Activated CD8-positive, alpha-beta memory T cell treated with anti-CD3 and anti-CD28 coated beads for 1 hour (primary cell): ENCODE measurements around the gene SUPT3H.

ENCODE experiments used
- DNase-seq, 2 donors: peaks; one replicate each; pipeline ENCODE4 v3.0.0-alpha.2; 2020; ENCODE audit warnings: low read depth in 1 of 2; ENCODE audit errors: extremely low read depth in 1 of 2

SUPT3H gene

DNA sequence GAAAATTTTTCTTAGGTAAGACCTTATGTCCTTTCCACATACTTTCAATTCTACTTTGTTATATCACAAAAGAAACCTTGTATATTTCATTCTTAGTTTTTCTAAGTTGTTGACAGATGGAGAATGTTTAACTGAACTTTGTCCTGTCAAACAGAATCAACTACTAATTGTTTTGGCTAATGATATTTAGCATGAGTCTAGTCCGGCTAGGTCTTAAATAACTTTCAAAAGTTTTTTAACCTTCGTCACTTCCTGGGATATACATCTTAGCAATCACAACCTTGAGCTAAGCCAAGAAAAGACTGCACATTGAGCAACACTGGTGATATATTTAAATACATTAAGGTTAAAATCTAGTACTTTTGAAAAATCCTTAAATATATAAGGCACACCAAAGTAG lies 112.5 kb downstream of the SUPT3H start:
- DNase-seq: no peak

DNA sequence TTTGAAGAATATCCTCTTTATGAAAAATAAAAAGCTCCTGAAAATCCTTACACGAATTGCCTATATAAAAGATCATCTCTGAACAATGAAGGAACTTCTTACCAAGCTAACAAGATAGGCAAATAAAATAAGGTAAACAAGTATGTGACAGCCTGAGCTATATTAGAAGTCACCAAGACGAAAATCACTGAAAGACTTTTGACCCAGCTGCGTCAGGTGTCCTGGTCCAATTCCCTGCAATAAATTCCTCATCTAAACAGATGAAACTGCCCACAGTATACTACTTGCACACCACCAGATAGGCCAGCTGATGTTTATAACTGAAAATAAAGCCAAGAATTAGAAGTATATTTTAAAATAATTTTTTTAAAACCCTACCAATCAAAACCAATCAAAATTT lies 117.0 kb downstream of the SUPT3H start:
- DNase-seq: no peak

DNA sequence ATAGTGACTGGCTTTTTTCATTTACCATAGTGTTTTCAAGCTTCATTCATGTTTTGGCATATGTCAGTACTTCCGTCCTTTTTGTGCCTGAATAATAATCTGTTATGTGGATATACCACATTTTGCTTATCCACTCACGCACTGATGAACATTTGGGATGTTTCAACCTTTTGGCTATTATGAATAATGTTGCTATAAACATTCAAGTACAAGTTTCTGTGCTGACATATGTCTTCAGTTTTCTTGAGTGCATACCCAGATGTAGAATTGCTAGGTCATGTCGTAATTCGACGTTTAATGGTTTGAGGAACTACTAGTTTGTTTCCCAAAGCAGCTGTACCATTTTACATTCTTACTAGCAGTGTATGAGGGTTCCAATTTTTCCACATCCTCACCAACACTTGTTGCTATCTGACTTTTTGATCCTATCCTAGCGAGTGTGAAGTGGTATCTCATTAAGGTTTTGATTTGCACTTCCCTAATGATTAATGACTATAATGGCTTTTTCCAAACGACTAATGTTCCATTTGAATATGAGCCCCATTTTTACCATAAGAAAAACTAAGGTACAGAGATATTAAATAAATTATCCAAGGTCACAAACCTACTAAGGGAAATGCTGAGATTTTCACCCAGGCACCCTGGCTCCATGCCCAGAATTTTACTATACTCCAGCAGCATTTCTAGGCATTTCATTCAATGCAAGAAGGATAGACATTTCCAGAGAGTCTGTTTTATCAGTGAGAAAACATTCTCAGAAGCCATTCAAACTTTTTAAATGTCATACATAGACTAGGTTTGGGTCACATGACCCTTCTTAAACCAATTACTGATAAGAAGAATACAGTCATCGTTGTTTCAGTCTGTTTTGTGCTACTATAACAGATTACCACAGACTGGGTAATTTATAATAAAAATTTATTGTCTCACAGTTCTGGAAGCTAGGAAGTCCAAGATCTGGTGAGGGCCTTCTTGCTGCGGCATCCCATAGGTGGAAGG lies 120.7 kb downstream of the SUPT3H start:
- DNase-seq: no peak

DNA sequence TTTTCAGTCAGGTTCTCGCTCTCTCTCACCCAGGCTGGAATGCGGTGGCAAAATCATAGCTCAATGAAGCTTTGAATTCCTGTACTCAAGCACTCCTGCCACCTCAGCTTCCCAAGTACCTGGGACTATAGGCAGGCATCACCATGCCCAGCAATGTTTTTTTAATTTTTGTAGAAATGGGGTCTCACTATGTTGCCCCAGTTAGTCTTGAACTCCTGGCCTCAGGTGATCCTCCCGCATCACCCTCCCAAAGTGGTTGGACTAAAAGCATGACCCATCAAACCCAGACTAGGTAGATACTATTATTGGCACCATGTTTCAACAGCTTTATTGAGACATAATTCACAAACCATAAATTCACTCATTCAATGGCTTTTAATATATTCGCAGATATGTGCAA lies 122.3 kb downstream of the SUPT3H start:
- no peak for DNase-seq

DNA sequence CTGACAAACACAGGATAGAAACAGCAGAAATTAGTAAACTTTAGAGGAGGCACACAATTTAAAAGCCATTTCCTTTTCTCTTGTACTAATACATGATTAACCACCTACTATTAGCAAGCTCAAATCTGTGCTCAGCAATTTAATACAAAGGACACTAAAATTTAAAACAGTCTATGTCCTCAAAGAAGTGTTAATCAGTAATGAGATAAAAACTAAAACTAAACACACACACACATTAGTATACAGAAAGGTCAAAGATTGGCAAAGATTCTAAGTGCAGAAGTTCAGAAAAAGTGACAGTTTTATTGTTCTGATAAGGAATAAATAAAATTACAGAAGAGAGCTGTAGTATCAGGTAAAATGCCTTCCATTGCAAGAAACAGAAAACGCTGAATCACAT lies 123.5 kb downstream of the SUPT3H start:
- no peak for DNase-seq

DNA sequence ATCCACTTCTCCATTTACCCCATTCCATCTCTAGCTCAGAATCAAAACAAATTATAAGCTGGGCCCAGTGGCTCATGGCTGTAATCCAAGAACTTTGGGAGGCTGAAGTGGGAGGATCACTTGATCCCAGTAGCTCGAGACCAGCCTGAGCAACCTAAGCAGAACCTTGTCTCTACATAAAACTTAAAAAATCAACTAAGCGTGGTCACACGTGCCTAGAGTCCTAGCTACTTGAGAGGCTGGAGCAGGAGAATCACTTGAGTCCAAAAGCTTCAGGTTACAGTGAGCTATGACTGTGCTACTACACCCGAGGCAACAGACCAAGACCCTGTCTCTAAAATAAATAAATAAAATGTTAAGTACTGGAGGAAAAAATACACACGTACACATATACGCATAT lies 124.3 kb downstream of the SUPT3H start:
- DNase-seq: no peak

DNA sequence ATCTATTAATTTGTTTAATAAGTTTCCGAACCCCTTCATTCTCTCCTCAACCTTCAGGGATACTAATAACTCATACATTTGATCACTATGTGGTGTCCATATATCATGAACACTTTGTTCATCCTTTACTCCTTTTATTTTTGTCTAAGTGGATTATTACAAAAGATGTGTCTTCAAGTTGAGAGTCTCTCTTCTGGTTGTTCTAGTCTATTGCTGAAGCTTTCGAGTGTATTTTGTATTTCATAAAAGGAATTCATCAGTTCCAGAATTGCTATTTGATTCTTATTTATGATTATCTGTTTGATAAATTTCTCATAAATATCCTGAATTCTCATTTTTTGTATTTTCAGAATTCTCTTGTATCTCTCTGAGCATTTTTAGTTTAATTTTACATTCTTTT lies 146.1 kb downstream of the SUPT3H start:
- DNase-seq: no peak

DNA sequence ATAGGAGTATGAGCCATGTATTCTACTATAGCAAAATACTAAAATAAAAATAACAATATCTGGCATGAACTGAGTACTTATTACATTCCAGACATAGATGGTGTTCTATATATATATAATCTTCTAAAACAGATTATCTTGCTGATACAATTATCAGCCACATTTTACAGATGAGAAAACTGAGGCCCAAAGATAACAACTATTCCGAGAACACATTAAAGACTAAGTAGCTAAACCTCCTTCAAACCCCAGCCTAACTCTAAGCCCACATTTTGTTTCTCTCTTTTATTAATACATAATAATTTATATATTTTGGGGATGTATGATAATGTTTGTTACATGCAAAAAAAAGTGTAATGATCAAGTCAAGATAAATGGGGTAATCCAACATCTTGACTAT lies 148.3 kb downstream of the SUPT3H start:
- no peak for DNase-seq

DNA sequence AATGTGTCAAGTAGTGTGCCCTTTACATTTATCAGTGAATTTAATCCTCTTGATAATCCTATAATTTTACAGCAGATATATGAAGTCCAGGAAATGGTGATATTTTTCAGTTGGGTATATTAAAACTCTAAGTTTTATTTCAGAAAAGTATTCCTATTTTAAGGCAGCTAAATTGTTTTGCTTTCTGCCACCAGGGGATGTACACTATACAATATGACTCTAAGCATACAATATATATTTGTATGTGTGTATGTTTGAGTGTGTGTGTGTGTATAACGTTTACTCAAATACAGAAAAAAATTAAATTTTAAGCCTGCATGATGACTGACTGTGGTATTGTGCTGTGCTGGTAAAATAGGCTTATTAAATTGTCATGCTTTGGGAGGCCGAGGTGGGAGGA lies 151.7 kb downstream of the SUPT3H start:
- no peak for DNase-seq

DNA sequence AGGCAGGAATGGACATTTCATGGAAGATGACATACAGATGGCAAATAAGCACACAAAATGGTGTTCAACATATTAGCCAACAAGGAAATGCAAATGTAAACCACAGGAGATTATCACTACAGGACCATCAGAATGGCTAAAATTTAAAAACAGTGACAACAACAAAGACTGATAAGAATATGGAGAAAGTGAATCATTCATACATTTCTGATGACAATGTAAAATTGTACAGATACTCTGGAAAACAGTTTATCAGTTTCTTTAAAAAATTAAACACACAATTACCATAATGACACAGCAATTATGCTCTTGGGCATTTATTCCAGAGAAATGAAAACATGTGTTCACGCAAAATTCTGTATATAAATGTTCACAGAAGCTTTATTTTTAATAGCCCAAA lies 155.4 kb downstream of the SUPT3H start:
- DNase-seq: no peak

DNA sequence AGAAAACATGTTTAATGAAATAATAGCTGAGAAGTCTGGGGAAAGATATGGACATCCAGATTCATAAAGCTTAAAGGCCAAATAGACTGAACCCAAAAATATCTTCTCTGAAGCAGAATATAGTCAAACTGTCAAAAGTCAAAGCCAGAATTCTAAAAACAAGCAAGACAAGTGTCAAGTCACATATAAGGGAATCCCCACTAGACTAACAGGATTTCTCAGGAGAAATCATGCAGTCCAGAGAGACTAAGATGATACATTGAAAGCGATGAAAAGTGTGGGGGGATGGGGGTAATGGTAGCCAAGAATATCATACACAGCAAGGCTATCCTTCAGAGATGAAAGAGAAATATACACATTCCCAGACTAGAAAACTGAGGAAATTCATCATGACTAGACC lies 162.0 kb downstream of the SUPT3H start:
- DNase-seq: no peak

DNA sequence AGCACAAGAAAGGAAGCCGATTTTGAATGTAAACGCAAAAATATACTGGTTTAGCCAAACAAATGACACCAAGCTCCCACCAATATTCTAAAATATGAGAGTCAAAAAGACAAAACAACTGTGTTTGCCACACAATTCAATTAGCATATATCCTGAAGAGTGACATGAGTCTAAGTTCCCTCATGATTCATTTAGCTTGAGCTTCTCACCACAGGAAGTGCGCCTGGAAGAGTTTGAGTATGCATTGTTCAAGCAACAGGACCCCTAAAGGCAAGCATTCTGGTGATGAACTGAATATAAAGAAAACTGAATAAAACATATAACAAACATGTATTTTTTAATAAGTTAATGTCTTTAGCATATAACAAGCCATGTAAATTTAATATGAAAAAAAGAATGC lies 164.8 kb downstream of the SUPT3H start:
- DNase-seq: no peak

DNA sequence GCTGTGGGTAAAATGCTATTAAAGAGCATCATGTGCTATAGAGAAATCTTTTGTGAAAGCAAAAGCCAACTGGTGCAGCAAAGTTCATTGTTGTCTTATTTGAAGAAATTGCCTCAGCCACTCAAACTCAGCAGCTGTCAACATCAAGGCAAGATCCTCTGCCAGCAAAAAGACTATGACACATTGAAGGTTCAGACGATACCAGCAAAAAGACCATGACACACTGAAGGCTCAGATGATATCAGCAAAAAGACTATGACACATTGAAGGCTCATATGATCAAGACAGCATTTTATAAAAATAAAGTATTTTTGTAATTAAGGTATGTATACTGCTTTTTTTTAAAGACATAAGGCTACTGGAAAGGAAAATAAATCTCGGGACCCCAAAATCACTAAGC lies 168.0 kb downstream of the SUPT3H start:
- no peak for DNase-seq

DNA sequence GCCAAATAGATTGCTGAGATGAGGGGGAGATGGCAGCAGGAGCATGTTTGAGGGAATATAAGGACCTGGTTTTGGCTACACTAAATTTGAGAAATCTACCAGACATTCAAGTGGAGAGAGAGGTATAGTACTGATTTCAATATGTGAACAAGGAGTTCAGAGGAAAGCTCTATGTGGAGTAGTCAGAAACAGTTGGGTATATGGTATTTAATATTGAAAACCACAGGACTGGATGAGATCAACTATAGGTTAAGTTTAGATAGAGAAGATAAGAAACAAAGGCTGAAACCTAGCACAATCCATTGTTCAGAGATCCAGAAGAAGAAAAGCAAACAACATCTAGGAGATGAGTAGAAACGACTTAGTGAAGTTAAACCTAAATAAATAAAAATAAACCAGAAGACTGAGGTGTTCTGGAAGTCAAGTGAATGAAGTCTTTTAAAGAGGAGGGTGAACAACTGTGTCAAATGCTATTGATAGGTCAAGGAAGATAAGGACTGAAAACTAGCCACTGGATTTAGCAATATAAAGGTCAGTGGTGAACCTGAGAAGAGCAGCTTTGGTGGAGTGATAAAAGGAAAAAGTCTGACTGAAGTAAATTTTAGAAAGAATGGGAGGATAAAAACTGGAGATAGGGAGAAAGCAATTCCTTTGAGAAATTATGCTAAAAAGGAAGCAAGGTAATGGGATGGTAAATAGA lies 170.8 kb downstream of the SUPT3H start:
- DNase-seq: no peak

DNA sequence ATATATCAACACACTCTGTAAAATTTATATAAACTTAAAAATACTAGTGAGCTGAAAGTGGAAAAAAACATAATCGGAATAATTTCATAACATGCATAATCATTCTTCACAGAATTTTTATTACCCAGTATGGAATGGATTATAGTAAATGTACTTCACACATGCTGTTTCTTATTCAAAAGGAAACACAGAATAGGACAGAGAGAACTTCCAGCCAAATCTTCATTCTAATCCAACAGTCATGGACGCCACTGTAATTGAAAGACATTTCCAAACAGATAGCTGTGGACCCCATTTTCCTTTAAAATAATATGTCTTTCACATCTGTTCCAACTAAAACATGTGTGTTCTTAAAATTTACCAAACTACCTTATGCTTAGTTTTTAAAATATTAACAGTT lies 176.2 kb downstream of the SUPT3H start:
- no peak for DNase-seq

DNA sequence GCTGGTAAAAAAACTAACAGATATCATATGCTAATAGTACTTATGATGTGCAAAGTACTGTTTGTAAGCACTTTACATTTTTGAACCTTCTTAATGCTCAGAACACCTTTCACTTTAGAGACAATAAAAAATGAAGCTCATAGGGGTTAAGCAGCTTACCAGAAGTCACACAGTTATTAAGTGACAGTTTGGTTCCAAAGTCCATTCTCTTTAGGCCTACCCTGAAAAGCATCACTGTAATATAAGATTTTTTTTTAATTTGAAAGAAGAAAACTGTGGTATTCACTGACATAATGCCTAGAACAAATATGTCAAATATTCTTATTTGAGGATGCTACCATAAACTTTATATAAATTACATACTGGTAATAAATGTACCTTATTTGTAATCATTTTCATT lies 177.2 kb downstream of the SUPT3H start:
- no peak for DNase-seq

DNA sequence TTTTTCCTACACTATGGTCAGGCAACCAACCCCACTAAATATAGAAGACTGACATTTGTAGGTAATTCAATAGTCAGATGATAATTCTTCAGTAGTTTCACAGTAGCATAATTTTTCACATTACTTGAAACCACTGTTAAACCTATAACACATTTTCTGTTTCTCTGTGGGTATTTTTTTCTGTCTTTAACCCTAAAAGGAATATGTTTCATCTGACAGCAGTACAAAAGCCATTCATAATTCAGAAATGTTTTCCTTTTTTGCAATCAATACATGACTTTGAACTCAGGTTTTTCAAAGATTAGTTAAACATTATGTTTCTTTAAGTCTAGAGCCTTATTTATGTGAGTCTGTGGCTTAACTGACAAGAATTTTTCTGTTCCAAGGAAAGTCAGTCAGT lies 178.2 kb downstream of the SUPT3H start:
- DNase-seq: no peak

DNA sequence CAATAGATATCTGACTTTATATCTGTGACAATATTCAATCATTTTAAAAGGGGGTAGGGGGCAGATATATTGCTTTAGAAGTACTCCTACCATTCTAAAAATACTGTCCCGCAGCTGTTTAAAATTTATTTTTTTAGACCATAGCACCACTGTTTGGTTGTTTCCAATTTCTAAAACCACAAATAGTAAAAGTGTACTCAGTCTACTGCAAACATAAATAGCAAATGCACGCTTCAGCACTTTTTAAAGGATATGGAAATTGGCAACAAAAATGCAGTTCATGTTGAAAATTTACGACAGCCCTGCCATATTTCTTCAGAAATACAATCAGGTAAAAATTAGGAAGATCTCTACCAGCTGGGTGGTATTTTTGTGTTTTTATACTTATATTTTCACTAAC lies 181.6 kb downstream of the SUPT3H start:
- DNase-seq: no peak

DNA sequence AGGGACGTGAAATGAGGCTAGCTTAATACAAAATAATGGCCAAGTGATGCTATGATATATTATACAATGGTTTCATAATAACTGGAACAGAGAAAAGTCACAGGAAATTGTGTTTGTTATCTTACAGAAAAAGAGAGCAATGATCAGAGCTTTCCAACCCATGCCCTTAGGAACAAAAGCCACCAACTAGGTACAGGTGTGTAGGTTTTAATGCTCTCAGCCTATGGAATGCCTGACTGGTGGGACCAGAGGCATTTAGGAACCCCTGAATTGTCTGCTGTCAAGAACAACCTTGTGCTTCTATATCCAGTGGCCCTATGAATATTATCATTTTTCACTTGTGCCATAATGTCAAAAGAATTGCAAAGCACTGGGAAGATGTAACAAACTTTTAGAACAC lies 182.6 kb downstream of the SUPT3H start:
- DNase-seq: no peak

DNA sequence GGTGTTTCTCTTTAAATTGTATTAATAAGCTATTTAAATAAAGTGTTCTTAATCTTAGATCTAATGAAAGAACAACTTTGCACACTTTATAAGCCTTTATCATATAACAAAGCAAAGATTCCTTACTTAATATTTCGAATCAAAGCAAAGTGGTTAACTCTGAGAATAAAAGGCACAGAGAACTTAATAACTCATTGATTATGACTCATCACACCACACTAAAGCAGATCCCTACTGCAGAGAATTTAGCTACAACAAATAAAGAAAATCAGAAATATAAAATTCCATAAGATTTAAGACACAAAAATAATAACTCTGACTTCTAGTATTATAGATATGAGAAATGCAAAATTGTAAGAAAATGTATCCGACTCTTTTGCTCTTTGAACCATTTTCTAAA lies 185.2 kb downstream of the SUPT3H start:
- DNase-seq: no peak

DNA sequence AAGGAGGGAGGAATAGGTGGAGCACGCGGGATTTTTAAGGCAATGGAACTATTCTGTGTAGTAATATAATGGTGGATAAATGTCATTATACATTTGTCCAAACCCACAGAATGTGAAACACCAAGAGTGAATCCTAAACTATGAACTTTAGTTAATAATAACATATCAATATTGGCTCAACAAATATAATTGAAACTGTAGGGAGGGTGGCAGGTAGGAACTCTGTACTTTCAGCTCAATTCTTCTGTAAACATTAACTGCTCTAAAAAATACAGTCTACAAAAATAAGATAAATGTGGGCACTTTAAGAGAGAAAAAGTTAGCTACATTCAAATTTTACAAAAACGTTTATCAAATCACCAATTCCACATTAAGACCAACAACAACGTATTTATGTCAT lies 186.3 kb downstream of the SUPT3H start:
- DNase-seq: no peak

DNA sequence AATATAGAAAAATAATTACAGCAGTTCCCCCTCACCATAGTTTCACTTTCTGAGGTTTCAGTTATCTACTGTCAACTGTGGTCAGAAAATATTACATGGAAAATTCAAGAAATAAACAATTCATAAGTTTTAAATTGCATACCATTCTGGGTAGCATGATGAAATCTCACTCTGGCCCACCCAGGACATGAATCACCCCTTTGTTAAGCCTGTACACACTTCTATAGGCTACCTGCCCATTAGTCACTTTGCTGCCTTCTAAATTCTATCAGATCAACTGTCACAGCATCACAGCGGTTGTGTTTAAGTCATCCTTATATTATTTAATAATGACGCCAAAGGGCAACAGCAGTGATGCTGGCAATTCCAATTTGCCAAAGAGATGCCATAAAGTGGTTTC lies 189.9 kb downstream of the SUPT3H start:
- no peak for DNase-seq
